Astrocyte (in vitro differentiated cells and primary cell): ENCODE results near the gene CLEC1A. TPM values are rescaled to one million over a fixed set of nuclear protein-coding genes. Genes with fewer than 3 reads are reported as not detected.

ENCODE experiments used
- DNase-seq: peaks from one replicate; pipeline ENCODE4 v3.0.0-alpha.2; 2010; ENCODE audit warnings: low read depth
- FAIRE-seq: peaks from 2 replicates; lab custom pipeline; 2011; peaks lifted over from hg19 to GRCh38; lab: Jason Lieb, UNC
- H2AFZ ChIP-seq: 2 replicates; pipeline ENCODE4 v1.6.0; 2012; ENCODE audit warnings: low read depth, low read length, inconsistent platforms
- H3K27ac ChIP-seq: 2 replicates; pipeline ENCODE4 v1.5.1; 2011; ENCODE audit warnings: low read depth, low read length, inconsistent platforms
- H3K27me3 ChIP-seq: 2 replicates; pipeline ENCODE4 v1.6.0; 2011; ENCODE audit warnings: low read length, inconsistent platforms; ENCODE audit not compliant: insufficient read depth
- H3K36me3 ChIP-seq: 2 replicates; pipeline ENCODE4 v1.5.1; 2011; ENCODE audit warnings: low read length, inconsistent platforms; ENCODE audit not compliant: insufficient read depth
- H3K4me1 ChIP-seq: 2 replicates; pipeline ENCODE4 v1.5.1; 2011; ENCODE audit warnings: low read length, inconsistent platforms; ENCODE audit not compliant: insufficient read depth
- H3K4me2 ChIP-seq: 2 replicates; pipeline ENCODE4 v1.6.0; 2012; ENCODE audit warnings: low read length, inconsistent platforms
- H3K4me3 ChIP-seq: 2 replicates; pipeline ENCODE4 v1.5.1; 2011; ENCODE audit warnings: low read depth, mild to moderate bottlenecking, low read length, inconsistent platforms; ENCODE audit not compliant: insufficient read depth
- H3K79me2 ChIP-seq: 2 replicates; pipeline ENCODE4 v1.6.0; 2012; ENCODE audit warnings: mild to moderate bottlenecking, low read length, inconsistent platforms; ENCODE audit not compliant: insufficient read depth
- H3K9ac ChIP-seq: 2 replicates; pipeline ENCODE4 v1.6.0; 2012; ENCODE audit warnings: mild to moderate bottlenecking, low read length, inconsistent platforms
- H3K9me3 ChIP-seq: 2 replicates; pipeline ENCODE4 v1.5.1; 2012; ENCODE audit warnings: low read depth, mild to moderate bottlenecking, low read length, inconsistent platforms; ENCODE audit not compliant: insufficient read depth
- H4K20me1 ChIP-seq: 2 replicates; pipeline ENCODE4 v1.6.0; 2012; ENCODE audit warnings: low read length, inconsistent platforms; ENCODE audit not compliant: insufficient read depth
- H3K27ac Mint-ChIP-seq: one replicate; pipeline ENCODE4 v1.8.0; 2021; ENCODE audit warnings: mild to moderate bottlenecking, mixed read lengths; ENCODE audit not compliant: unreplicated experiment
- H3K27me3 Mint-ChIP-seq: one replicate; pipeline ENCODE4 v1.8.0; 2021; ENCODE audit warnings: low read depth, mixed read lengths; ENCODE audit not compliant: unreplicated experiment
- H3K36me3 Mint-ChIP-seq: one replicate; pipeline ENCODE4 v1.8.0; 2021; ENCODE audit warnings: low read depth, mixed read lengths; ENCODE audit not compliant: unreplicated experiment
- H3K4me1 Mint-ChIP-seq: one replicate; pipeline ENCODE4 v1.8.0; 2021; ENCODE audit warnings: low read depth, mixed read lengths; ENCODE audit not compliant: unreplicated experiment
- H3K4me3 Mint-ChIP-seq: one replicate; pipeline ENCODE4 v1.8.0; 2021; ENCODE audit warnings: mild to moderate bottlenecking, moderate library complexity, mixed read lengths; ENCODE audit not compliant: unreplicated experiment
- H3K9me3 Mint-ChIP-seq: one replicate; pipeline ENCODE4 v1.8.0; 2021; ENCODE audit warnings: mild to moderate bottlenecking, mixed read lengths; ENCODE audit not compliant: unreplicated experiment
- CTCF ChIP-seq: IDR thresholded peaks from 2 replicates; pipeline ENCODE4 v1.5.1; 2011; ENCODE audit warnings: low read depth, mild to moderate bottlenecking, inconsistent platforms, low read length, moderate library complexity; ENCODE audit not compliant: insufficient read depth
- EZH2 ChIP-seq: IDR thresholded peaks from 2 replicates; pipeline ENCODE4 v1.6.1; 2012; ENCODE audit warnings: mild to moderate bottlenecking, low read length, inconsistent platforms; ENCODE audit not compliant: insufficient read depth
- total RNA-seq: library from RNA; stranded (reverse); gene quantifications from 2 replicates; pipeline ENCODE4 v1.2.1, GENCODE V29; 2021

Gene CLEC1A
- total RNA-seq, 1 donor from 2014 or later, result not detected

GRCh38 chr12:10084733-10085132 is 14.1 kb downstream of the CLEC1A start:
- Histone ChIP-seq H4K20me1 (no peaks in the 10 kb centered on the region), H3K4me3 (no peak overlapping the region), H3K4me2 (no peak overlapping the region), H2AFZ (no peak overlapping the region), H3K27me3 (no peaks in the 10 kb centered on the region), H3K36me3 (no peaks in the 10 kb centered on the region), H3K79me2 (no peaks in the 10 kb centered on the region), H3K27ac (no peak overlapping the region), H3K4me1 (no peaks in the 10 kb centered on the region), H3K9me3 (no peaks in the 10 kb centered on the region), H3K9ac (no peak overlapping the region)
- DNase-seq (no peak), FAIRE-seq (no peak)
- Mint-ChIP-seq H3K27ac (no peak overlapping the region), H3K4me1 (no peaks in the 10 kb centered on the region), H3K9me3 (peaks cover 3% of the 10 kb centered on the region), H3K4me3 (no peak overlapping the region), H3K27me3 (no peaks in the 10 kb centered on the region), H3K36me3 (no peaks in the 10 kb centered on the region)
- TF ChIP-seq EZH2 (no peak), CTCF (no peak)

- Histone ChIP-seq H3K4me3 (no peak overlapping the region), H3K4me2 (no peak overlapping the region), H3K27ac (no peak overlapping the region), H3K9me3 (no peaks in the 10 kb centered on the region), H3K79me2 (no peaks in the 10 kb centered on the region), H3K4me1 (no peaks in the 10 kb centered on the region), H3K9ac (no peak overlapping the region), H4K20me1 (no peaks in the 10 kb centered on the region), H2AFZ (no peak overlapping the region), H3K27me3 (no peaks in the 10 kb centered on the region), H3K36me3 (no peaks in the 10 kb centered on the region)
- DNase-seq (no peak), FAIRE-seq (no peak)
- no peaks in the 10 kb centered on the region for H3K27me3 Mint-ChIP-seq
- H3K4me3 Mint-ChIP-seq, result no peak overlapping the region
- no peak overlapping the region for H3K27ac Mint-ChIP-seq
- no peaks in the 10 kb centered on the region for H3K4me1 Mint-ChIP-seq
- no peak for TF ChIP-seq EZH2
- H3K9me3 Mint-ChIP-seq, result peaks cover 3% of the 10 kb centered on the region
- no peaks in the 10 kb centered on the region for H3K36me3 Mint-ChIP-seq
Measured at GRCh38 chr12:10082117-10082874, 16.5 kb downstream of the CLEC1A start.

GRCh38 chr12:10075451-10075850 is 23.3 kb downstream of the CLEC1A start:
- no peaks in the 10 kb centered on the region for H3K9me3 ChIP-seq
- no peaks in the 10 kb centered on the region for H3K36me3 ChIP-seq
- Mint-ChIP-seq H3K9me3 (no peaks in the 10 kb centered on the region), H3K36me3 (no peaks in the 10 kb centered on the region), H3K4me1 (no peaks in the 10 kb centered on the region), H3K27me3 (no peaks in the 10 kb centered on the region), H3K27ac (no peak overlapping the region), H3K4me3 (no peak overlapping the region)
- H3K27ac ChIP-seq, result no peak overlapping the region
- no peak overlapping the region for H3K9ac ChIP-seq
- FAIRE-seq (no peak), DNase-seq (no peak)
- no peaks in the 10 kb centered on the region for H4K20me1 ChIP-seq
- no peak overlapping the region for H3K4me2 ChIP-seq
- H3K4me3 ChIP-seq, result no peak overlapping the region
- no peaks in the 10 kb centered on the region for H3K27me3 ChIP-seq
- H3K4me1 ChIP-seq, result no peaks in the 10 kb centered on the region
- TF ChIP-seq EZH2, result no peak
- TF ChIP-seq CTCF, result no peak
- H3K79me2 ChIP-seq, result no peaks in the 10 kb centered on the region
- no peak overlapping the region for H2AFZ ChIP-seq
